Mammary epithelial cell (primary cell): ENCODE results near the gene RAPGEF4.
"Not testable (repeated sequence)": the region's sequence is repeated elsewhere in the genome, so short reads cannot be mapped to it uniquely, and the experiment has no call there.

ENCODE experiments used
- CTCF ChIP-seq, 2 donors: IDR thresholded peaks in 1 of 2; conservative IDR thresholded peaks in 1 of 2; 2 replicates each; pipeline ENCODE4 v1.5.1; 2011 to 2012; ENCODE audit warnings: inconsistent platforms in 2 of 2, low read length in 2 of 2, mild to moderate bottlenecking in 2 of 2, control low read depth in 1 of 2, low read depth in 1 of 2; ENCODE audit not compliant: insufficient read depth in 1 of 2; ENCODE audit errors: extremely low read depth in 1 of 2
- EZH2 ChIP-seq: IDR thresholded peaks from 2 replicates; pipeline ENCODE4 v1.6.1; 2012; ENCODE audit warnings: low read length, inconsistent platforms, borderline replicate concordance

GRCh38 chr2:173093617-173094016 lies 358.0 kb downstream of the RAPGEF4 start:
- not testable (repeated sequence) for TF ChIP-seq EZH2; CTCF (conservative IDR thresholded peaks at IDR 0.05 in 1 of 2, IDR thresholded peaks at IDR 0.05 in 1 of 2; ENCODE audit: extremely low read depth in 1 of 2, insufficient read depth in 1 of 2, low read depth in 1 of 2, low read length in 2 of 2)
